Stimulated activated CD8-positive, alpha-beta memory T cell treated with anti-CD3 and anti-CD28 coated beads, Interleukin-7, amount 100 ng/mL, for 24 hours (primary cell): ENCODE results near the gene SLC4A1.
"Not testable (repeated sequence)": the region's sequence is repeated elsewhere in the genome, so short reads cannot be mapped to it uniquely, and the experiment has no call there.

Source experiments
- DNase-seq: peaks from one replicate; pipeline ENCODE4 v3.0.0-alpha.2; 2020; ENCODE audit warnings: low read depth

SLC4A1 gene

DNA sequence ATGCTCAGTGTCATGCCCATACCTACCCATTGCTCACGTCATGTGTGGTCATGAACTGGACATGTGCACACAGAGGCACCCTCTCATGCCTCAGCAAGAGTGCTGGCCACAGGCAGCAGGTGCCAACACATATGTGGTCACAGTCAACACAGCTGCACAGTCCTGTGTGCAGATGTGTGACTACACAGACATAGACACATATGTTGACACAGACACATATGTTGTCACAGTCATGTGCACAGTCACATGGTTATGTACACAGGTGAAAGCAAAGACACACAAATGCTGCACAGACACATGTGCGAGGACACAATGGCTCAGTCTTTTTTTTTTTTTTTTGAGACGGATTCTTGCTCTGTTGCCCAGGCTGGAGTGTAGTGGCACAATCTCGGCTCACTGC is 11.3 kb downstream of the SLC4A1 start:
- DNase-seq = no peak

DNA sequence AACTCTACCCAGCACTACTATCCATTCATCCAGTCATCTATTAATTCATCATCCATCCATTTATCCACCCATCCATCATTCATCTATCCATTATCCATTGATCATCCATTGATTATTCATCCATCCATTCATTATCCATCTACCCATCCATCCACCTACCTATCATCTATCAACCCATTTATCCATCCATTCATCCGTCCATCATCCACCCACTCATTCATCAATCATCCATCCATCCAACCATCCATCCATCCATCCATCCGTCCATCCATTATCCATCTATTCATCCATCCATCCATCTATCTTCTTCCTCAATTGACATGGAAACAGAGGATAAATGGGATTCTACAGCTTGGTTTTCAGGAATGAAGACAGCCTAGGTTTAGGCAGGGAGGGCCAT is 12.0 kb downstream of the SLC4A1 start:
- no peak for DNase-seq

DNA sequence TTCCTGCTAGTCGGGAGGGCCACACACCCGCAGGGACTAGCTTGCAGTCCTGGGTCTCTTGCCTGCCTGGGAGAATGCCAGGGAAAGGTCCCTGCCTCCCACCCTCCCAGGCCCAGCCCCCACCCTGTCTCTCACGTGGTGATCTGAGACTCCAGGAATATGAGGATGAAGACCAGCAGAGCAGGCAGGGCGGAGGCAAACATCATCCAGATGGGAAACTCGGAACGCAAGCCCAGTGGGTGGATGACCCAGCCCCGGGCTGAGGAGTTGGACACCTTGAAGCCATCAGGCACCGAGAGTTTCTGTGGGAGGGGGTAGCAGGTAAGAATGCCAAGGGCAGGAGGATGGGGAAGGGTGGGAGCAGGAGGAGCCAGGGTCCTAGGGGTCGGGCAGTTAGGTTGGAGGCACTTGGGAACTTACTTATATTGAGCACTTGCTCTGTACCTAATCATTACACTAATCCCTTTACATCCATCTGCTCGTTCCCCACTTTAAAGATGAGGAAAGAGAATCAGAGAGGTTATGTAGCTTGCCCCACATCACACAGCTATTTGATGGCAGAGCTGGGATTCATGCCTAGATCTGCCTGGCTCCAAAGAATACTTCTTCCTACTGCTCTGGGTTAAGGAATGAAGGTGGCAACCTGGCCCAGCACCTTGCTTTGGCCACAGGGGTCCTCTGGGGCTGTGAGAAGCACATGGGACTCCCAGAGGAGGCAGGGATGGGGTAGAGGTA is 13.4 kb downstream of the SLC4A1 start:
- DNase-seq = no peak

DNA sequence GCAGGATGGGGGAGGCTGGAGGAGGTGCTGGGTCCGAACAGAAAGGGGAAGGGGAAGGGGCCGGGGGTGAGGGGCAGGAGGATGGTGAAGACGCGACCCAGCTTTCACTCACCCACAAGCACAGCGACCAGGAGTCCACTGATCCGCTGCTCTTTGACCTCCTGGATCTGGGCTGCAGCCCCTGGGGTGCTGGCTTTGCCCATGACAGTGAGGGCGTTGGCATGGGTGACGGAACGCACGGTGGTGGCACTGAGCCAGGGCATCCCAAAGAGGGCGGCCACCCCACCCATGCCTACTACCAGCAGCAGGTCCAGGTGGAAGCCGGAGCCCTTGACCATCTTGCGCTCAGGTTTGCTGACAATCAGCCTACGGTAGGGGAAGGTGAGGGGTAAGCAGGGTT is 14.9 kb downstream of the SLC4A1 start:
- DNase-seq = no peak

DNA sequence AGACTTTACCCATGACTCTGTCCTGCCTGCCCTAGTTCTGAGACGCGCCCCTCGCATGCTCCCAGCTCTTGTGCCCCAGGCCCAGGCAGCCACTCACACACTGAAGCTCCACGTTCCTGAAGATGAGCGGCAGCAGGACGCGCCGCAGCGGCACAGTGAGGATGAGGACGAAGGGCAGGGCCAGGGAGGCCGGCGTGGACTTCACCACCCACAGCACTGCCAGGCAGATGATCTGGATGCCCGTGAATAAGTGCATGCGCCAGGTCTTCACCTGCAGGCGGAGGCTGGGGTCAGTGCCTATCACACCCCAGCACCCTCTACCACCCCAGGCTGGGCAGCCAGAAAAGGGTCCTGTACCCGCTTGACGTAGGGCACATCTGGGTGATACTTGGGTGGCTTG is 16.9 kb downstream of the SLC4A1 start:
- DNase-seq = no peak

DNA sequence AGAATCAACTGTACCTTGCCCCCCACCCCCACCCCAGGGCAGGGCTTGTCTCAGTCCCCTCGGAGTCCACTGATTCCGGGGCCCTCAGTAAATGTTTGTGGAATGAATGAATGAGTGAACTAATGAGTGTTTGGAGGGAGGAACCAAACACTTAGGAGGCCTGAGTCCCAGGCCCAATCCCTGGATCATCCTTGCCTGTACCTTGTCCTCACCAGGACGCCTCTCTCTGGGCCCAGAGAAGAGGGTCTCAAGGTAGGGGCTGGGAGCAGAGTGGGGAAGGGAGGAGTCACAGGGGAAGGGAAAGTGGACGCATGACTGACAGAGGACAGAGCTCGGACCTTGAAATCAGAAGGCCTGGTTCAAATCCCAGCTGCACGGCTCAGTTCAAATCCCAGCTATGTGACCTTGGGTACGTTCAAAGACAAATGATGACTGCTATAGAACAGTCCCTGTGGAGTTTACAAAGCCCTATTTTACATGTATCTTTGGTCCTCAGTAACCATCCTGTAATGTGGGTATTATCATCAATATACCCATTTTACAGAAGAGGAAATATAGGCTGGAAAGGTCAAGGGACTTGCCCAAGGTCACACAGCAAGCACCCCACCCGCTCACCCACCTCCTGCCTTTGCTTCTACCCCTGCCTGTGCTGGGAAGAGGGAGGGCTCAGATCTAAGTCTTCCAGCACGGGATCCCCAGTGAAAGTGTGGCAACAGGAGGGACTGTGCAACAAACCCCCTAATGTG is 18.3 kb downstream of the SLC4A1 start:
- no peak for DNase-seq

DNA sequence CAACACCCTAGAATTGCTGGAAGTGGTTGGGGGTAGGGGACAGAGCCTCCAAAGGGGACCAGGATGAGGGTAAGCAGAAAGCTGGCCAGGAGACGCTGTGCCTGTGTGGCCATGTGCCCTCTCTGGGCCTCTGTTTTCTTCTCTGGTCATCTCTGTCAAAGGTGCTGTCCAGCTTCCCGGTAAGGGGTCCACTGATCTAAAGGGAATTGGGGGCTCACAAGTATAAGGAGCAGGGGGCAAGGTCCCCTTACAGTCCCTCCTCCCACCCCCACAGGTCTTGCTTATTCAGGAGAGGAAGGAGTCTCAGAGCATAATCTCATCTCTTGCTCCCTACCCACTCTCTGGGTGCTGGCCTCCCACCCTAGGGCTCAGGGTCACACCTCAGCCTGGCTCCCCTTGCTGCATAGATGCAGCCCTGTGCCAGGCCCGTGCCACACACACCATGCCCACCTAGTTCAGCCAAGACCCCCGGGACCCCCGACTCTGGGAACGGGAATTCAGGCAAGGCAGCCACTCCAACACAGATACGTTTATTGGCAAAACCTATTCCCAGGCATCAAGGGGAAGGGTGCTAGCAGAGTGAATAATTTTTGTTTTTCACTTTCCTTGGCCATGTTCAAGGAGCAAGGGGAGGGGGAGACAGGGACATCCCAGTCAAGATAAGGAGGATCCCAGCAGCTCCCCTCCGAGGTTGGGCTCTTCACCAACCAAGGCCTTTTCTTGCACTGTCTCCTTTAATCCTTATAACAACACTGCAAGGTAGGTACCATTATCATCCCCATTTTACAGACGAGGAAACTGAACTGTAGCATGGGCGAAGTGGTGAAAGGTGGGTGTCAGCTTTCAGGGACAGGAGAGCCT is 19.8 kb downstream of the SLC4A1 start:
- DNase-seq = no peak

DNA sequence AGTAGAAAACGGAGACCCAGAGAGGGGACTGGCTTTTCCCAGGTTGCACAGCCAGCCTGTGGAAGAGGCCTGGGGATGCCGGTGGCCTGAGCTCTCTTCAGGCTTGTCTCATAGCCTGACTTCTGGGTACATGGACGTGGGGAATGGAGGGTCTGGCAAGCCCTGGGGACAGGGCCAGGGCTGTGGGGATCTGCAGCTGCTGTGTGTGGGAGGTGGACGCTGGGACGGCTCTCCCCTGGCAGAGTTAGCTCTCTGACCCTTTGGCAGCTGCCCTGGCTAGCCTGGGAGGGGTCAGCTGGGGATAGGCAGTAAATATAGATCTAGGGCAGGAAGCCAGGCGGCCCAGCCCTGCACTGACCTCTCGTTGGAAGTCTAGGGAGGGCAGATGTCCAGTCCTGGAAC is 20.5 kb downstream of the SLC4A1 start:
- DNase-seq = no peak

DNA sequence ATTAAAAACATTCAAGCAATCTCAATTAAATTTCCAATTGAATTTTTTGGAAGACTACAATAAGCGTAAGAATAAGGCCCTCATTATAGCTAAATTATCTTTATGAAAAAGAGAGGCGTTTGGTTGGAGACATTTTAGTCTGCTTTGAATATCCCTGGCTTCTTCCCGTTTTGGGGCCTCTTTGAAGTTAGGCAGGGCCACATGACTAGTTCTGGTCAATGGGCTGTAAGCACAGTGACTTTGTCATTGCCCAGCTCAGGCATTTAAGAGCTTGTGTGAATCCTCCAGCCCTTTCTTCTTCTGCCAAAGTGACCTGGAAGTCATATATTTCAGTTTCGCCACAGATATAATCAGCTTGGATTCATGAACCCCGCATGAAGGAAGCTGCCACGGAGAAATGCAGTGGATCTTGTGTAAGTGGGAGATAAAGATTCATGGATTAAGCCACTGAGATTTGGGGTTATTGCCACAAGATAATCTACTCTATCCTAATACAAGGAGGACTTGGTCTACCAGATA is 26.8 kb downstream of the SLC4A1 start:
- no peak for DNase-seq

DNA sequence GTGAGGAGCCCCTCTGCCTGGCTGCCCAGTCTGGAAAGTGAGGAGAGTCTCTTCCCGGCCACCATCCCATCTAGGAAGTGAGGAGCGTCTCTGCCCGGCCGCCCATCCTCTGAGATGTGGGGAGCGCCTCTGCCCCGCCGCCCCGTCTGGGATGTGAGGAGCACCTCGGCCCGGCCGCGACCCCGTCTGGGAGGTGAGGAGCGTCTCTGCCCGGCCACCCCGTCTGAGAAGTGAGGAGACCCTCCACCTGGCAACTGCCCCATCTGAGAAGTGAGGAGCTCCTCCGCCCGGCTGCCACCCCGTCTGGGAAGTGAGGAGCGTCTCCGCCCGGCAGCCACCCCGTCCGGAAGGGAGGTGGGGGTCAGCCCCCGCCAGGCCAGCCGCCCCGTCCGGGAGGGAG is 30.0 kb downstream of the SLC4A1 start:
- not testable (repeated sequence) for DNase-seq

DNA sequence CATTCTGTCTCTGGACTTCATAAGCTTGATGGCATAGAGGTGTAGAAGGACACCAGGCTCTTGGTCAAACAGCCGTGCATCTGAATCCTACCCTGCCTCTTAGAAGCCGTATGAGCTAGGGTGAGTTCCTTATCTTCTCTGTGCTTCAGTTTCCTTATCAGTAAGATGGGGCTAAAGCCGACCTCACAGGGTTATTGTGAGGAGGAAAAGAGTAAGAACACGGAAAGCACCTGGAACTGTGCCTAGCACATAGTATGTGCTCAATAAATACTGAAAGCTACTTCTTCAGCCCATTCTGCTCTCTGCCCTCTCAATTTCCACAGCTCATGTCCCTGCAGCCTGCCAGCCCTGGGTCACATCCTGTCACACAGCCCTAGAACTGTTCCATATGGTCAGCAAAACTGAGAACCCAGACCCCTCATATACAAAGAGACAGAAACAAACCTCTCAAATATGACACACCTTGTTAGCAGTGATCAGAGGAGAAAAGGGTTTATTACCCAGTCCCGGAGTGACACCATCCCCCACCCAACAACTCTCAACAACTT is 31.4 kb downstream of the SLC4A1 start:
- DNase-seq = no peak

DNA sequence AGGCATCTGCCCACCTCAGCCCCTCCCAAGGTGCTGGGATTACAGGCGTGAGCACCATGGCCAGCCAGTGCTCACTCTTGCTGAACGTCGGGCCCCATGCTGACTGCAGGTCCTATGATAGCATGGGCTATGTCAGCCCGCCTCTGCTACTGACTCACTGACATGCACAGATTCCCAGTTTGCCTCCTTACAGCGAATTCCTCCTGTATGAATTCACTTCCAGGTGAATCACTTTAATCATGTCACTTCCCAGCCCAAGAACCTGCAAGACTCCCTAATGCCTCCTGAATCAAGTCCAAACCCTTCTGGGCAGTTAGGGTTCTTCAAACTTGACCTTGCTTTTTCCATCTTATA is 32.4 kb downstream of the SLC4A1 start:
- no peak for DNase-seq

DNA sequence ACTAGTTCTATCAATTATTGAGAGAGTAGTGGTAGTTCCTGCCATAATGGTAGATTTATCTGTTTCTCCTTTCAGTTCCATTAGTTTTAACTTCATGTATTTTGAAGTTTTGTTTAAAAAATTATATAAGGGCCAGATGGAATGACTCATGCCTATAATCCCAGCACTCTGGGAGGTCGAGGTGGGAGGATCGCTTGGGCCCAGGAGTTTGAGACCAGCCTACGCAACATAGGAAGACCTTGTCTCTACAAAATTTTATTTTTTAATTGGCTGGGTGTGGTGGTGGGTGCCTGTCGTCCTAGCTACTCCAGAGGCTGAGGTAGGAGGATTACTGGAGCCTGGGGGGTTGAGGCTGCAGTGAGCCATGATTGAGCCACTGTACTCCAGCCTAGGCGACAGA is 34.4 kb downstream of the SLC4A1 start:
- DNase-seq = no peak

DNA sequence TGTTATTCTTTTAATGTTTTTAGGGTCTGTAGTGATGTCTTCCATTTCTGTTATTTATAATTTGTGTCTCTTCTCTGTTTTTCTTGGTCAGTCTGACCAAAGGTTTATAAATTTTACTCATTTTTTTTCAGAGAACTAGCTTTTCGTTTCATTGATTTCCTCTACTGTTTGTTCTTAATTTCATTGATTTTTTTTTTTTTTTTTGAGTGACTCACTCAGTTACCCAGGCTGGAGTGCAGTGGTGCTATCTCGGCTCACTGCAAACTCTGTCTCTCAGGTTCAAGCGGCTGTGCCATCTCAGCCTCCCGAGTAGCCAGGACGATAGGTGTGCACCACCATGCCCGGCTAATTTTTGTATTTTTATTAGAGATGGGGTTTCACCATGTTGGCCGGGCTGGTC is 35.9 kb downstream of the SLC4A1 start:
- no peak for DNase-seq

DNA sequence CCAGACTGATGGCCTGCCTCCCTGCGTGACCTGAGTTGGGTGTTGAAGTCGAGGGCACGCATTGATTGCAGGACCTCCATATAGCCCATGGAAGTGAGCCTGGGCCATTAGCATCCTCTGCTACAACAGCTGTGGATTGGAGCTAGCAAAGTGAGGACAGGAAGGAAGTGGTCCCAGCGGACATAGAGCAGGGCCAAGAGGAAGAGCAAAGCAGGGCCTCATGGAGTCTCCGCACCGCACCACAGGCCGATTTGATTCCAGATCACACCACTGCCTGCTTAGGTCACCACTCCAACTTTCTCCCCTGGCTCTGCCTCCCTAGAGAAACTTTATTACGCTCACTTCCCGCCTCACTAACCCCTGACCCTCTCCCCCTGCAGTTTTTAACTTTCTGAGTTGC is 37.8 kb downstream of the SLC4A1 start:
- no peak for DNase-seq

DNA sequence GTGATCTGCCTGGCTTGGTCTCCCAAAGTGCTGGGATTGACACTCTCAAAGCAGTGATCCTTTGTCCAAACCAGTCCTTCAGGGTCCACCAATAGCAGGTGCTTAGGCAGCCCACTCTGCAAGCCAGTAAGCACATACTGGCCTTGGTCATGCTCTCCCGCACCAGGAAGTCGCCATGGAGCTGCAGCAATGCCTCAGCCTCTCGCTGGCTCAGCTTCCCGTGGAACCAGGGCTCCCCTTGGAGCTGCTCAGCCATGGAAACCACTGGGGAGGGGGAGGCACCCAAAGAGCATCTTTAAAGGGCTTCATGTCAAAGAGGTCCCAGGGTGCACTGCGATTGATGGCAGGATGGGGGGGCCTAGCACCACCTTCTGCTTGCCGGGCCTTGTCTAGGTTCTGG is 38.8 kb downstream of the SLC4A1 start:
- DNase-seq = no peak

DNA sequence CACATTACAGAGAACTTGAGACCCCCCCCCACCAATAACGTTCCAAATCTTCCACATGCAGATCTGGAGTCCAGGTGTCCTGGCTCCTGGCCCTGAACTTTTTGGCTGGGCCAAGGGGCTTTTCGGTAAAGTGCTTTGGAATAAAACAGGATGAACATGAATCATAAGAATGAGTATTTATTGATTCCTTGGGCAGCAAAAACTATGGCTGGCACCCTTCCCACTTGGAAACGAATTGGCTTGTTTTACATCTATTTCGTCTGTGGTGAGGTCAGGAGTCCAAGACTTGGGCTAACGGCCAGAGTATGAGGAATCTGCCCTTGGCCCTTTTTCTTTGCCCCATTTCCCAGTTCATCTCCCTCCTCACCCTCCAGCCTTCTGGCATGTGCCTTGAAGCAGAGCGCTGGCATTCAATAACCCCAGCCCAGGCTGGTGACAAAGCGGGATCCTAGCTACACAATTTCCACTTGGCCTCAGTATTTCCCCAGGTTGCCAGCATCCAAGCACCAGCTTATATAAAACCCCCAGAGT is 44.3 kb downstream of the SLC4A1 start:
- DNase-seq = no peak

DNA sequence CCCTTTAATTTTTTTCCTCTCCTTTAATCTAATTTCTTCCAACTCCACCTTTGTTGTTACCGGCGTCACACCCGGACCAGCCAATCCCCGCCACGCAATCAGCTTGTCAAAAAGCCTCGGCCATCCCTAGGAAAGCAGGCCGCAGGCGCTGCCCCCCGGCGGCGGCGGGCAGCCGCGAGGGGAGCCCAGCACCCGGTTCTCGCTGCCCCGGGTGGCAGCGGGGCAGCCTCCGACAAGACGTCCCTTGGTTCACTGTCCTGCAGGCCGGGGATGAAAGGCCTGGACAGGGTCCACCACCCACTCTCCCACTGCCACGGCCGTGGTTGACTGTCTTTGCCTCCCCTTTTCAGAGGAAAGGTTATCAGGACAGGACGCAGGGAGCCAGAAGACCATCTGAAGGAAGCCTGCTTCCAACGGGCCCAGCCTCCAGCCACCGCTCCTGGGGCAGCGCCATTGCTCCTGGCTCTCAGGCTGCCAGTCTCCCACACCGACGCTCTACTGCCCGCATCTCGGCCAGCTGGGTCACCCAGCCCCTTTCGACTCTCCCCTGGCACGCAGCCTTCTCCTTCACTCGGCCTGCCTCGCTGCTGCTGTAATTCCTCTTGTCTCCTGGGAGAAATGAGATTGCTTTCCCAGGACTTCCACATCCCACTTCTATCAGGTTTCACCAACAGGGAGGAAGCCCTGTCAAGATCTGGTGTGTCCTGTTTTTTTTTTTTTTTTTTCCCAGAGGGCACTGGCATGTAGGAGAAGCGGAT is 45.6 kb downstream of the SLC4A1 start:
- no peak for DNase-seq

DNA sequence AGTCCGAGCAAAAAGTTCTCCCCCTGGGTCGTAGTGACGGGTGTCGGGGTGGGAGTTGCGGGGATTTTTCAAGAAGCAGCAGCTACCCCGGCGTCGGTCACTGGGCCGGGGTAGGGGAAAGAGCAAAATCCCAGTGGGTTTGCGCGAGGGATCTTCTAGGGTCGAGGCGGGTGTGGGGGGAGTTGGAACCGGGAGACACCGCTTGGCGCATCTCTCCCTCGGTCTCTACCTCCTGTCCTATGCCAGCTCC is 46.1 kb downstream of the SLC4A1 start:
- DNase-seq = no peak

DNA sequence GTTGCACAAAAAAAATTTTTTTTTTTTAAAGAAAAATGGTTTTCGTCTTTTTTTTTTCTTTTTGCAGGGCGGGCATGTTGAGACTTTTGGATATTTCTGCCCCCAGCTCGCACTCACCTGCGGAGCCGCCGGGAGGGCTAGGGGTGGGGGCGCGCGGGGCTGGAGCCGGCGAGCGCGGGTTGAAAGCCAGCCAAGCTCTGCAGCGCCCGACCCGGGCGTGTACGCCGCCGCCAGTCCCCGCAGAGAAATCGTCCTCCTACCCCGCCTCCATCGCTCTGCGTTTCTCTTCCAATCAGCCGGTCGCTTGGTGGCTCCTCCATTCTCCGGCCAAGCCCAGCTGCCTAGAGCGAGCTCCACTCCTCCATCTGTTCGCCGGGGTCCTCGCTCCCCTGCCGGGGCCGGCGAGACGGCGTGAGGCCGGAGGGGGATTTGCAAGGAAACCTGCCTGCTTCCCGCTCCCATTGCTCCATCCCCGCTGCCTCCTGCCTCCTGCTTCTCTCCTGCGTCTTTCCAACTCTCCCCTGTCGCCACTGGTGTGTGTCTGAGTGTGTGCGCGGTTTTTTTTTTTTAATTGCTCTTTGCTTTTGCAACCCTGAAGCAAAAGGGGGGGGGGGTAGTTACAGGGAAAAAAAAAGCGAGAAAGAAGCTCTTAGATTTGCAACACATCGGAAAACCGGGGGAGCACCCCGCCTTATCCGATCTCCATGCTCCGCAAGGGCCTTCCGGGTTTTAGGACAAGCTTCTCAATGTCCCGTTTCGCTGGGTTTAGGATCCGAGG is 46.7 kb downstream of the SLC4A1 start:
- DNase-seq = no peak
